ENCODE results near the gene DOCK4.
"Not testable (repeated sequence)": the region's sequence is repeated elsewhere in the genome, so short reads cannot be mapped to it uniquely, and the experiment has no call there.

The DOCK4 gene

DNA sequence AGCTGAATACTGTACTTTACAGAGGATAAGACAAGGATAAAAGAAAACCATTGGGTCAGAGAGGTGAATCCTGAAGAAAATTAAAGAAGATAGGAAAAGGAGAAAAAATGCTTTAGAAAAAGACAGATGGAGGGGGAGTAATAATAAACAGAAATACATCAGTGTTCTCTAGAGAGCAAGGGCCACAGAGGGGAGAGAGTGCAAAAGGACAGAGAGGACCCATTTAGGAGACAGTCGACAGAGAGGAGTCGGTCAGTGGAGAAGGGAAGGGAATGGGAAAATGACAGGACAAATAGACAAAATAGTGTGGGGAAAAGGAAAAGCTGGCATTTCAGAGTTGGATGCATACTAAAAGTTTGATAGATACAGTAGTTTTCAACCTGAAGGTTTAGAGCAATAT lies 287.0 kb downstream of the DOCK4 start:
- Histone ChIP-seq H3K36me3 (ENCODE audit: insufficient read depth, low read length) (no peaks in the 10 kb centered on the region), H3K79me2 (ENCODE audit: insufficient read depth, low read length) (no peaks in the 10 kb centered on the region), H3K4me1 (ENCODE audit: insufficient read depth, low read length, poor library complexity, severe bottlenecking) (peaks cover 8% of the 10 kb centered on the region), H4K20me1 (ENCODE audit: insufficient read depth, low read length, poor library complexity, severe bottlenecking) (no peaks in the 10 kb centered on the region), H3K4me2 (ENCODE audit: low read depth, low read length, poor library complexity, severe bottlenecking) (no peak overlapping the region), H3K9ac (ENCODE audit: low read depth, low read length, poor library complexity, severe bottlenecking) (no peak overlapping the region), H3K27me3 (ENCODE audit: insufficient read depth, low read length, poor library complexity, severe bottlenecking) (no peaks in the 10 kb centered on the region), H3K9me2 (replicated peaks; ENCODE audit: low read depth, low read length) (no peaks in the 10 kb centered on the region), H2AFZ (ENCODE audit: low read length) (no peak overlapping the region), H3K9me3 (ENCODE audit: insufficient read depth, low read depth, low read length) (no peaks in the 10 kb centered on the region), H3K4me3 (ENCODE audit: low read length, poor library complexity, severe bottlenecking) (no peak overlapping the region), H3F3A (ENCODE audit: low read depth) (no peaks in the 10 kb centered on the region)
- no peak for TF ChIP-seq EZH2phosphoT487 (IDR thresholded peaks at IDR 0.05; ENCODE audit: borderline replicate concordance)
- TF ChIP-seq, protein P1, sequence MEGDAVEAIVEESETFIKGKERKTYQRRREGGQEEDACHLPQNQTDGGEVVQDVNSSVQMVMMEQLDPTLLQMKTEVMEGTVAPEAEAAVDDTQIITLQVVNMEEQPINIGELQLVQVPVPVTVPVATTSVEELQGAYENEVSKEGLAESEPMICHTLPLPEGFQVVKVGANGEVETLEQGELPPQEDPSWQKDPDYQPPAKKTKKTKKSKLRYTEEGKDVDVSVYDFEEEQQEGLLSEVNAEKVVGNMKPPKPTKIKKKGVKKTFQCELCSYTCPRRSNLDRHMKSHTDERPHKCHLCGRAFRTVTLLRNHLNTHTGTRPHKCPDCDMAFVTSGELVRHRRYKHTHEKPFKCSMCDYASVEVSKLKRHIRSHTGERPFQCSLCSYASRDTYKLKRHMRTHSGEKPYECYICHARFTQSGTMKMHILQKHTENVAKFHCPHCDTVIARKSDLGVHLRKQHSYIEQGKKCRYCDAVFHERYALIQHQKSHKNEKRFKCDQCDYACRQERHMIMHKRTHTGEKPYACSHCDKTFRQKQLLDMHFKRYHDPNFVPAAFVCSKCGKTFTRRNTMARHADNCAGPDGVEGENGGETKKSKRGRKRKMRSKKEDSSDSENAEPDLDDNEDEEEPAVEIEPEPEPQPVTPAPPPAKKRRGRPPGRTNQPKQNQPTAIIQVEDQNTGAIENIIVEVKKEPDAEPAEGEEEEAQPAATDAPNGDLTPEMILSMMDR (conservative IDR thresholded peaks at IDR 0.05; ENCODE audit: low read length) = no peak

DNA sequence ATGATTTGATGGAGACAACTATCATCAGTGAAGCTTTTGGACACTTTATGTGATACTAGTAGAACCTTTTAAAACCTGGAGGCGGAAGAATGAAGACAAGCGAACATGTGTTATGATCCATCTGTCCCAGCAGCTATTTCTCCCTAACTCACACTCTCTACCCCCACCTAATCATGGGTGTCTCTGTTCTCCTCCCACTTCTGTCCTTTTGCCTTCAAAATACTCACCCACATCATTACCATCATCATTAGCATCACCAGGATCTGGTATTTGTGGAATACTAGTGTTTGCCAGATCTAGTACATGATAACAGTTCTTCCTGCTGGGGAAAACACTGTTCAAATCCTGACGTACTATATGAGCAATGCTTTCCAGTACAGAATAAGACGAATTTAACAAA lies 287.7 kb downstream of the DOCK4 start:
- Histone ChIP-seq H4K20me1 (ENCODE audit: insufficient read depth, low read length, poor library complexity, severe bottlenecking) (no peaks in the 10 kb centered on the region), H3K27me3 (ENCODE audit: insufficient read depth, low read length, poor library complexity, severe bottlenecking) (no peaks in the 10 kb centered on the region), H3K4me3 (ENCODE audit: low read length, poor library complexity, severe bottlenecking) (no peak overlapping the region), H3K9ac (ENCODE audit: low read depth, low read length, poor library complexity, severe bottlenecking) (no peak overlapping the region), H2AFZ (ENCODE audit: low read length) (no peak overlapping the region), H3K4me1 (ENCODE audit: insufficient read depth, low read length, poor library complexity, severe bottlenecking) (peaks cover 8% of the 10 kb centered on the region), H3K79me2 (ENCODE audit: insufficient read depth, low read length) (no peaks in the 10 kb centered on the region), H3K36me3 (ENCODE audit: insufficient read depth, low read length) (no peaks in the 10 kb centered on the region), H3K9me3 (ENCODE audit: insufficient read depth, low read depth, low read length) (no peaks in the 10 kb centered on the region), H3K4me2 (ENCODE audit: low read depth, low read length, poor library complexity, severe bottlenecking) (no peak overlapping the region), H3K9me2 (replicated peaks; ENCODE audit: low read depth, low read length) (no peaks in the 10 kb centered on the region), H3F3A (ENCODE audit: low read depth) (no peaks in the 10 kb centered on the region)
- TF ChIP-seq, protein P1 (conservative IDR thresholded peaks at IDR 0.05; ENCODE audit: low read length) = no peak

DNA sequence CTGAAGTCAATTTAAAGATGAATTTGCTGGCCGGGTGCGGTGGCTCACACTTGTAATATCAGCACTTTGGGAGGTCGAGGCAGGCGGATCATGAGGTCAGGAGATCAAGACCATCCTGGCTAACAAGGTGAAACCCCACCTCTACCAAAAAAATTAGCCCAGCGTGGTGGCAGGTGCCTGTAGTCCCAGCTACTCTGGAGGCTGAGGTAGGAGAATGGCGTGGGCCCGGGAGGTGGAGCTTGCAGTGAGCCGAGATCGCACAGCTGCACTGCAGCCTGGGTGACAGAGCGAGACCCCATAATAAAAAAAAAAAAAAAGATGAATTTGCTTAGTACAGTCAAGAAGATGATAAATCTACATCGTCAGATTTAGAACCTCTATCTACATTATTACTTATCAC lies 288.8 kb downstream of the DOCK4 start:
- not testable (repeated sequence) for H4K20me1 ChIP-seq (ENCODE audit: insufficient read depth, low read length, poor library complexity, severe bottlenecking); H3K4me1 ChIP-seq (ENCODE audit: insufficient read depth, low read length, poor library complexity, severe bottlenecking); H3K79me2 ChIP-seq (ENCODE audit: insufficient read depth, low read length); H3K36me3 ChIP-seq (ENCODE audit: insufficient read depth, low read length); H3K9me3 ChIP-seq (ENCODE audit: insufficient read depth, low read depth, low read length); H2AFZ ChIP-seq (ENCODE audit: low read length); H3F3A ChIP-seq (ENCODE audit: low read depth); H3K4me2 ChIP-seq (ENCODE audit: low read depth, low read length, poor library complexity, severe bottlenecking); H3K4me3 ChIP-seq (ENCODE audit: low read length, poor library complexity, severe bottlenecking); H3K9me2 ChIP-seq (replicated peaks; ENCODE audit: low read depth, low read length); H3K9ac ChIP-seq (ENCODE audit: low read depth, low read length, poor library complexity, severe bottlenecking); H3K27me3 ChIP-seq (ENCODE audit: insufficient read depth, low read length, poor library complexity, severe bottlenecking)

DNA sequence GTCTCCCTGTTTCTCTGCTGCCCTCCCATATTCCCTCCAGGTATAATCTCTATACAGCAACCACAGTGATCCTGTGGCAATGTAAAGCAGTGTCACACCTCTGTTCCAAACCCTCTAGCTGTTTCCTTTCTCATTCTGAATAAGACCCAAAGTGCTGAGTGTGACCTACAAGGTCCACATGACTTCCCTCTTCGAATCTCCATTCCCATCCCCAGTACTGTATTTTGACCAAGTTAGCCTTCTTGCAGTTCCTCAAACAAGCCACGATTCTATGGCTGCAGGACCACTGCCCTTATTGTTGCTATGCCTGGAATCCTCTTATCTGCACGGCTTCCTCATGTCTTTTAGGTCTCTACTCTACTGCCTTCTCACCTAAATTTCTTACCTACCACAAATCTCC lies 291.9 kb downstream of the DOCK4 start:
- Histone ChIP-seq H3K4me3 (ENCODE audit: low read length, poor library complexity, severe bottlenecking) (no peak overlapping the region), H3K9me2 (replicated peaks; ENCODE audit: low read depth, low read length) (no peaks in the 10 kb centered on the region), H3K9ac (ENCODE audit: low read depth, low read length, poor library complexity, severe bottlenecking) (no peak overlapping the region), H3F3A (ENCODE audit: low read depth) (no peaks in the 10 kb centered on the region), H3K36me3 (ENCODE audit: insufficient read depth, low read length) (no peaks in the 10 kb centered on the region), H3K4me1 (ENCODE audit: insufficient read depth, low read length, poor library complexity, severe bottlenecking) (peaks cover 3% of the 10 kb centered on the region), H4K20me1 (ENCODE audit: insufficient read depth, low read length, poor library complexity, severe bottlenecking) (no peaks in the 10 kb centered on the region), H3K9me3 (ENCODE audit: insufficient read depth, low read depth, low read length) (no peaks in the 10 kb centered on the region), H2AFZ (ENCODE audit: low read length) (no peak overlapping the region), H3K27me3 (ENCODE audit: insufficient read depth, low read length, poor library complexity, severe bottlenecking) (no peaks in the 10 kb centered on the region), H3K79me2 (ENCODE audit: insufficient read depth, low read length) (no peaks in the 10 kb centered on the region), H3K4me2 (ENCODE audit: low read depth, low read length, poor library complexity, severe bottlenecking) (no peak overlapping the region)
- no peak for TF ChIP-seq EZH2phosphoT487 (IDR thresholded peaks at IDR 0.05; ENCODE audit: borderline replicate concordance)
- TF ChIP-seq, protein P1 (conservative IDR thresholded peaks at IDR 0.05; ENCODE audit: low read length) = no peak
